IMR-90 (cell line): ENCODE results near the gene TACC3. TPM values are rescaled to one million over a fixed set of nuclear protein-coding genes. Genes with fewer than 3 reads are reported as not detected.

ENCODE experiments used
- ATAC-seq: fragments of 200-7000 bp; cut with Tn5 transposase; 2 replicates; pipeline ENCODE4 v1.9.1; 2020; ENCODE audit warnings: low read depth, mild to moderate bottlenecking, moderate library complexity
- BruUV-seq: library from RNA; stranded (reverse); fragments of 400-500 nt; replicated peaks from 2 replicates; lab custom pipeline; 2021; lab: Mats Ljungman, UMichigan
- CTCF ChIA-PET: fragments of 300-600 bp; formaldehyde crosslinking; extraction: SDS; loops from one replicate; lab custom pipeline; 2021; ENCODE audit warnings: antibody characterized with exemption; lab: Yijun Ruan, JAX
- POLR2A ChIA-PET: fragments of 300-600 bp; sonication (Branson Sonifier 250); formaldehyde crosslinking; loops from one replicate; lab custom pipeline; 2022; ENCODE audit warnings: antibody characterized with exemption; ENCODE audit not compliant: unreplicated experiment; lab: Charles Lee
- DNase-seq: peaks from one replicate; pipeline ENCODE4 v3.0.0; 2013
- H2AFZ ChIP-seq: replicated peaks from 2 replicates; pipeline ENCODE3; 2013; ENCODE audit warnings: low read length, mild to moderate bottlenecking; ENCODE audit not compliant: poor library complexity
- H2AK5ac ChIP-seq: 2 replicates; pipeline ENCODE4 v1.6.1; 2013; ENCODE audit warnings: low read depth, low read length, inconsistent platforms
- H2AK9ac ChIP-seq: replicated peaks from 2 replicates; pipeline ENCODE3; 2013; ENCODE audit warnings: mild to moderate bottlenecking, low read depth, low read length, moderate library complexity; ENCODE audit not compliant: poor library complexity
- H2BK120ac ChIP-seq: 2 replicates; pipeline ENCODE4 v1.6.1; 2013; ENCODE audit warnings: low read depth, low read length, inconsistent platforms
- H2BK15ac ChIP-seq: 3 replicates; pipeline ENCODE4 v1.6.1; 2013; ENCODE audit warnings: low read depth, low read length, inconsistent platforms
- H2BK20ac ChIP-seq: 2 replicates; pipeline ENCODE4 v1.6.1; 2013; ENCODE audit warnings: low read depth, mild to moderate bottlenecking, inconsistent platforms, low read length, moderate library complexity
- H2BK5ac ChIP-seq: 2 replicates; pipeline ENCODE4 v1.6.1; 2013; ENCODE audit warnings: mild to moderate bottlenecking, low read depth, low read length, inconsistent platforms; ENCODE audit not compliant: poor library complexity, severe bottlenecking
- H3K14ac ChIP-seq: replicated peaks from 2 replicates; pipeline ENCODE4 v1.6.1; 2013; ENCODE audit warnings: low read depth, low read length, inconsistent platforms
- H3K18ac ChIP-seq: 2 replicates; pipeline ENCODE4 v1.6.1; 2013; ENCODE audit warnings: low read depth, low read length, control low read depth
- H3K23ac ChIP-seq: 2 replicates; pipeline ENCODE4 v1.6.1; 2013; ENCODE audit warnings: low read depth, low read length, inconsistent platforms
- H3K27ac ChIP-seq: 2 replicates; pipeline ENCODE4 v1.5.1; 2013; ENCODE audit warnings: mild to moderate bottlenecking, control low read depth, low read length; ENCODE audit not compliant: insufficient read depth
- H3K27me3 ChIP-seq: 2 replicates; pipeline ENCODE4 v1.6.1; 2013; ENCODE audit warnings: low read length; ENCODE audit not compliant: control insufficient read depth, insufficient read depth
- H3K36me3 ChIP-seq: 2 replicates; pipeline ENCODE4 v1.6.1; 2013; ENCODE audit warnings: low read length, mixed read lengths; ENCODE audit not compliant: control insufficient read depth, insufficient read depth
- H3K4ac ChIP-seq: 2 replicates; pipeline ENCODE4 v1.6.1; 2013; ENCODE audit warnings: low read depth, low read length, inconsistent platforms
- H3K4me1 ChIP-seq: 2 replicates; pipeline ENCODE4 v1.6.1; 2013; ENCODE audit warnings: low read length, mixed read lengths; ENCODE audit not compliant: control insufficient read depth, insufficient read depth
- H3K4me2 ChIP-seq: 2 replicates; pipeline ENCODE4 v1.6.1; 2013; ENCODE audit warnings: low read depth, mild to moderate bottlenecking, control low read depth, low read length, moderate library complexity
- H3K4me3 ChIP-seq: 2 replicates; pipeline ENCODE4 v1.5.1; 2013; ENCODE audit warnings: low read depth, mild to moderate bottlenecking, control low read depth, low read length, moderate library complexity; ENCODE audit not compliant: insufficient read depth
- H3K56ac ChIP-seq: 2 replicates; pipeline ENCODE4 v1.6.1; 2013; ENCODE audit warnings: low read length, inconsistent platforms; ENCODE audit not compliant: insufficient read depth; ENCODE audit errors: extremely low read depth
- H3K79me1 ChIP-seq, 2 experiments: 2 replicates each; pipeline ENCODE4 v1.6.1; 2013; ENCODE audit warnings: low read length in 2 of 2, inconsistent platforms in 1 of 2, low read depth in 1 of 2
- H3K9ac ChIP-seq: 2 replicates; pipeline ENCODE4 v1.6.1; 2013; ENCODE audit warnings: low read depth, low read length, control low read depth
- H3K9me1 ChIP-seq: 2 replicates; pipeline ENCODE4 v1.6.1; 2013; ENCODE audit warnings: low read length, inconsistent platforms; ENCODE audit not compliant: insufficient read depth
- H3K9me3 ChIP-seq: 2 replicates; pipeline ENCODE4 v1.6.1; 2013; ENCODE audit warnings: low read length; ENCODE audit not compliant: control insufficient read depth, insufficient read depth
- H4K20me1 ChIP-seq: 2 replicates; pipeline ENCODE4 v1.6.1; 2013; ENCODE audit warnings: low read length, inconsistent platforms; ENCODE audit not compliant: insufficient read depth
- H4K5ac ChIP-seq: 2 replicates; pipeline ENCODE4 v1.6.1; 2013; ENCODE audit warnings: mild to moderate bottlenecking, low read depth, low read length, control low read depth
- H4K8ac ChIP-seq, 2 experiments: 2 replicates each; pipeline ENCODE4 v1.6.1; 2013; ENCODE audit warnings: low read depth in 2 of 2, low read length in 2 of 2, control low read depth in 1 of 2, inconsistent platforms in 1 of 2
- H4K91ac ChIP-seq: 2 replicates; pipeline ENCODE4 v1.6.1; 2013; ENCODE audit warnings: low read depth, low read length, inconsistent platforms; ENCODE audit not compliant: insufficient read depth
- BHLHE40 ChIP-seq: fragments of 150-350 bp; IDR thresholded peaks from 2 replicates; pipeline ENCODE4 v1.6.1; 2016; ENCODE audit warnings: mild to moderate bottlenecking, low read depth, low read length
- CHD1 ChIP-seq: IDR thresholded peaks from 2 replicates; pipeline ENCODE4 v1.6.1; 2012; ENCODE audit warnings: low read depth, low read length, improper control_type of control experiment
- CTCF ChIP-seq: conservative IDR thresholded peaks from 2 replicates; pipeline ENCODE4 v1.5.1; 2012; ENCODE audit warnings: mild to moderate bottlenecking, low read depth, low read length, improper control_type of control experiment
- MAFK ChIP-seq: IDR thresholded peaks from 2 replicates; pipeline ENCODE4 v1.6.1; 2012; ENCODE audit warnings: low read depth, low read length, improper control_type of control experiment
- MXI1 ChIP-seq: IDR thresholded peaks from 2 replicates; pipeline ENCODE4 v1.6.1; 2012; ENCODE audit warnings: low read depth, mild to moderate bottlenecking, low read length, moderate library complexity, borderline replicate concordance
- RAD21 ChIP-seq: IDR thresholded peaks from 2 replicates; pipeline ENCODE4 v1.6.1; 2012; ENCODE audit warnings: low read length, improper control_type of control experiment
- WGBS, 2 experiments: methylation state at CpG; one replicate each; pipeline versions ENCODE4 v1.1.5 to v1.1.7; 2013; ENCODE audit warnings: missing lambda C conversion rate in 2 of 2; ENCODE audit not compliant: insufficient read length in 1 of 2; ENCODE audit errors: extremely low coverage in 2 of 2; 5-methylcytosine and 5-hydroxymethylcytosine counted together
- dilution Hi-C: fragments of 300-500 bp; cut with HindIII; formaldehyde crosslinking; loops from one replicate; pipeline ENCODE4 v1.14.3; 2018; ENCODE audit warnings: low sequenced_read_pairs; ENCODE audit not compliant: unreplicated experiment
- in situ Hi-C: fragments of 300-500 bp; cut with MboI; formaldehyde crosslinking; loops from 3 replicates; pipeline ENCODE4 v1.14.3; 2019; ENCODE audit warnings: low sequenced_read_pairs, inconsistent platforms, mixed read lengths
- intact Hi-C: fragments of 100-400 bp; cut with micrococcal nuclease; formaldehyde crosslinking; loops from 2 replicates; pipeline ENCODE4 v1.10.0; 2022
- polyA plus RNA-seq, 3 experiments: library from polyadenylated mRNA; depleted of rRNA; stranded (reverse); fragments of >200 nt; gene quantifications; 2 replicates each; pipeline ENCODE4 v1.2.3, GENCODE V29; 2012; ENCODE audit warnings: low replicate concordance in 1 of 3
- total RNA-seq: library from RNA; depleted of rRNA; stranded (reverse); fragments of >200 nt; gene quantifications from 2 replicates; pipeline ENCODE4 v1.2.3, GENCODE V29; 2012
- TF ChIP-seq, protein P1 (sequence below): fragments of 150-350 bp; IDR thresholded peaks from 2 replicates; pipeline ENCODE4 v1.6.1; 2017; ENCODE audit warnings: mild to moderate bottlenecking, antibody characterized with exemption, low read length, low read depth

Gene TACC3
- total and polyA plus RNA-seq, 2 of the 4 experiments (the other 2 are of a cell fraction): 15.1 to 49.7 TPM

GRCh38 chr4:1751155-1751918 lies 30.0 kb downstream of the TACC3 start:
- Histone ChIP-seq H3K56ac (no peak overlapping the region), H3K4ac (no peak overlapping the region), H3K27ac (no peak overlapping the region), H2BK20ac (no peak overlapping the region), H2AFZ (no peak overlapping the region), H3K4me2 (no peak overlapping the region), H2BK5ac (no peak overlapping the region), H2BK15ac (no peak overlapping the region), H3K4me1 (no peaks in the 10 kb centered on the region), H3K23ac (no peak overlapping the region), H4K5ac (no peak overlapping the region), H3K14ac (no peak overlapping the region), H3K9me1 (no peaks in the 10 kb centered on the region), H3K18ac (no peak overlapping the region), H4K91ac (no peak overlapping the region), H2AK9ac (no peak overlapping the region), H3K9ac (no peak overlapping the region), H3K79me1 (no peaks in the 10 kb centered on the region), H3K27me3 (no peaks in the 10 kb centered on the region; the same call in 1 of the 2 replicates), H3K4me3 (no peak overlapping the region), H2BK120ac (no peak overlapping the region), H4K20me1 (no peaks in the 10 kb centered on the region; the same call in 1 of the 2 replicates), H3K9me3 (no peaks in the 10 kb centered on the region), H4K8ac (no peak overlapping the region), H3K36me3 (no peaks in the 10 kb centered on the region), H2AK5ac (no peak overlapping the region)
- DNase-seq: no peak
- no peak for ATAC-seq
- 77% methylated on average over 21 of the region's 31 CpGs; no CpG with 5 or more reads in 1 of the 2 experiments for WGBS, 2 experiments
- TF ChIP-seq MAFK (no peak), CTCF (no peak), BHLHE40 (no peak), CHD1 (no peak), MXI1 (no peak), RAD21 (no peak)
- TF ChIP-seq, protein P1, sequence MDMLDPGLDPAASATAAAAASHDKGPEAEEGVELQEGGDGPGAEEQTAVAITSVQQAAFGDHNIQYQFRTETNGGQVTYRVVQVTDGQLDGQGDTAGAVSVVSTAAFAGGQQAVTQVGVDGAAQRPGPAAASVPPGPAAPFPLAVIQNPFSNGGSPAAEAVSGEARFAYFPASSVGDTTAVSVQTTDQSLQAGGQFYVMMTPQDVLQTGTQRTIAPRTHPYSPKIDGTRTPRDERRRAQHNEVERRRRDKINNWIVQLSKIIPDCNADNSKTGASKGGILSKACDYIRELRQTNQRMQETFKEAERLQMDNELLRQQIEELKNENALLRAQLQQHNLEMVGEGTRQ: no peak
- dilution Hi-C loops (no loop called here), intact Hi-C loops (no loop called here), in situ Hi-C loops (no loop called here)
- no TSS peak for BruUV-seq
- POLR2A ChIA-PET: no interaction called here
- CTCF ChIA-PET: no interaction called here
